ENCODE measurements around the gene CATSPERD.

Gene CATSPERD

GRCh38 chr19:5822181-5822844 is 101.9 kb downstream of the CATSPERD start:
- TF ChIP-seq POLR2AphosphoS5 (IDR thresholded peaks at IDR 0.05; ENCODE audit: low read depth, low read length) (no peak), FOXP2 (optimal IDR thresholded peaks at IDR 0.05; ENCODE audit: borderline replicate concordance, extremely low read depth, extremely low read length, insufficient read depth) (no peak), REST (IDR thresholded peaks at IDR 0.05; ENCODE audit: insufficient read depth in 1 of 2, low read depth in 2 of 2, low read length in 2 of 2) (no peak), TAF1 (IDR thresholded peaks at IDR 0.05; ENCODE audit: borderline replicate concordance, insufficient read depth, low read length) (no peak), SIN3A (IDR thresholded peaks at IDR 0.05; ENCODE audit: borderline replicate concordance, insufficient read depth, low read length) (no peak)

- no peak for TF ChIP-seq REST (IDR thresholded peaks at IDR 0.05; ENCODE audit: insufficient read depth in 1 of 2, low read depth in 2 of 2, low read length in 2 of 2)
- no peak for TF ChIP-seq SIN3A (IDR thresholded peaks at IDR 0.05; ENCODE audit: borderline replicate concordance, insufficient read depth, low read length)
Observed at GRCh38 chr19:5823579-5824281, 103.3 kb downstream of the CATSPERD start.

GRCh38 chr19:5824751-5825150 is 104.3 kb downstream of the CATSPERD start:
- TF ChIP-seq POLR2AphosphoS5 (IDR thresholded peaks at IDR 0.05; ENCODE audit: low read depth, low read length) (no peak), FOXP2 (optimal IDR thresholded peaks at IDR 0.05; ENCODE audit: borderline replicate concordance, extremely low read depth, extremely low read length, insufficient read depth) (no peak), SIN3A (IDR thresholded peaks at IDR 0.05; ENCODE audit: borderline replicate concordance, insufficient read depth, low read length) (no peak), TAF1 (IDR thresholded peaks at IDR 0.05; ENCODE audit: borderline replicate concordance, insufficient read depth, low read length) (no peak), REST (IDR thresholded peaks at IDR 0.05; ENCODE audit: insufficient read depth in 1 of 2, low read depth in 2 of 2, low read length in 2 of 2) (no peak)

- TF ChIP-seq TAF1 (IDR thresholded peaks at IDR 0.05; ENCODE audit: borderline replicate concordance, insufficient read depth, low read length) (no peak), POLR2AphosphoS5 (IDR thresholded peaks at IDR 0.05; ENCODE audit: low read depth, low read length) (no peak), SIN3A (IDR thresholded peaks at IDR 0.05; ENCODE audit: borderline replicate concordance, insufficient read depth, low read length) (no peak), REST (IDR thresholded peaks at IDR 0.05; ENCODE audit: insufficient read depth in 1 of 2, low read depth in 2 of 2, low read length in 2 of 2) (no peak), FOXP2 (optimal IDR thresholded peaks at IDR 0.05; ENCODE audit: borderline replicate concordance, extremely low read depth, extremely low read length, insufficient read depth) (no peak)
Observed at GRCh38 chr19:5825178-5825577, 104.7 kb downstream of the CATSPERD start.
